Measurements from ENCODE around the gene PBX1.

Gene PBX1

GRCh38 chr1:164787834-164788231 lies 228.8 kb downstream of the PBX1 start:
- Mint-ChIP-seq H3K4me3 (no peak overlapping the region), H3K27ac (no peak overlapping the region), H3K9me3 (no peaks in the 10 kb centered on the region), H3K4me1 (peaks cover 6% of the 10 kb centered on the region), H3K36me3 (no peaks in the 10 kb centered on the region)
- DNase-seq (ENCODE audit: low spot score in 2 of 2) = no peak
- ATAC-seq = no peak

- no peaks in the 10 kb centered on the region for H3K36me3 Mint-ChIP-seq
- H3K4me1 Mint-ChIP-seq = peaks cover 6% of the 10 kb centered on the region
- H3K4me3 Mint-ChIP-seq = no peak overlapping the region
- no peak for ATAC-seq
- no peak for DNase-seq (ENCODE audit: low spot score in 2 of 2)
- no peaks in the 10 kb centered on the region for H3K9me3 Mint-ChIP-seq
- no peak overlapping the region for H3K27ac Mint-ChIP-seq
Observed at GRCh38 chr1:164790081-164790480, 231.1 kb downstream of the PBX1 start.

- Mint-ChIP-seq H3K4me1 (peaks cover 1% of the 10 kb centered on the region), H3K36me3 (no peaks in the 10 kb centered on the region)
Observed at GRCh38 chr1:164792410-164793004, 233.5 kb downstream of the PBX1 start.

GRCh38 chr1:164794356-164794755 lies 235.4 kb downstream of the PBX1 start:
- H3K9me3 Mint-ChIP-seq = no peaks in the 10 kb centered on the region
- no peak for DNase-seq (ENCODE audit: low spot score in 2 of 2)
- no peaks in the 10 kb centered on the region for H3K36me3 Mint-ChIP-seq
- ATAC-seq = no peak
- H3K4me1 Mint-ChIP-seq = no peaks in the 10 kb centered on the region
- H3K27ac Mint-ChIP-seq = no peak overlapping the region
- no peak overlapping the region for H3K4me3 Mint-ChIP-seq

More at GRCh38 chr1:164792410-164793004, 233.5 kb downstream of the PBX1 start:
- H3K9me3 Mint-ChIP-seq = no peaks in the 10 kb centered on the region
- H3K27ac Mint-ChIP-seq = no peak overlapping the region
- no peak for ATAC-seq
- no peak for DNase-seq (ENCODE audit: low spot score in 2 of 2)
- H3K4me3 Mint-ChIP-seq = no peak overlapping the region

GRCh38 chr1:164796916-164797315 lies 237.9 kb downstream of the PBX1 start:
- no peak for DNase-seq (ENCODE audit: low spot score in 2 of 2)
- Mint-ChIP-seq H3K4me3 (no peak overlapping the region), H3K27ac (no peak overlapping the region), H3K4me1 (no peaks in the 10 kb centered on the region), H3K9me3 (no peaks in the 10 kb centered on the region), H3K36me3 (no peaks in the 10 kb centered on the region)
- ATAC-seq = no peak

GRCh38 chr1:164801246-164801731 lies 242.3 kb downstream of the PBX1 start:
- Mint-ChIP-seq H3K27ac (no peak overlapping the region), H3K4me3 (no peak overlapping the region), H3K36me3 (no peaks in the 10 kb centered on the region), H3K4me1 (no peaks in the 10 kb centered on the region), H3K9me3 (no peaks in the 10 kb centered on the region)
- ATAC-seq (no peak), DNase-seq (ENCODE audit: low spot score in 2 of 2) (no peak)

- Mint-ChIP-seq H3K27ac (no peak overlapping the region), H3K9me3 (no peaks in the 10 kb centered on the region), H3K36me3 (no peaks in the 10 kb centered on the region), H3K4me1 (no peaks in the 10 kb centered on the region), H3K4me3 (no peak overlapping the region)
- ATAC-seq (no peak), DNase-seq (ENCODE audit: low spot score in 2 of 2) (no peak)
Observed at GRCh38 chr1:164801791-164802502, 243.0 kb downstream of the PBX1 start.

GRCh38 chr1:164802529-164803282 lies 243.7 kb downstream of the PBX1 start:
- DNase-seq (ENCODE audit: low spot score in 2 of 2) = no peak
- ATAC-seq = no peak
- H3K27ac Mint-ChIP-seq = no peak overlapping the region

GRCh38 chr1:164803366-164803765 lies 244.4 kb downstream of the PBX1 start:
- Mint-ChIP-seq H3K4me1 (no peaks in the 10 kb centered on the region), H3K4me3 (no peak overlapping the region), H3K9me3 (no peaks in the 10 kb centered on the region), H3K36me3 (no peaks in the 10 kb centered on the region), H3K27ac (no peak overlapping the region)
- no peak for ATAC-seq
- DNase-seq (ENCODE audit: low spot score in 2 of 2) = no peak

More at GRCh38 chr1:164802529-164803282, 243.7 kb downstream of the PBX1 start:
- no peak overlapping the region for H3K4me3 Mint-ChIP-seq
- H3K4me1 Mint-ChIP-seq = no peaks in the 10 kb centered on the region
- H3K9me3 Mint-ChIP-seq = no peaks in the 10 kb centered on the region
- H3K36me3 Mint-ChIP-seq = no peaks in the 10 kb centered on the region

- Mint-ChIP-seq H3K4me3 (no peak overlapping the region), H3K36me3 (no peaks in the 10 kb centered on the region), H3K4me1 (no peaks in the 10 kb centered on the region), H3K27ac (no peak overlapping the region), H3K9me3 (no peaks in the 10 kb centered on the region)
- no peak for DNase-seq (ENCODE audit: low spot score in 2 of 2)
- no peak for ATAC-seq
Observed at GRCh38 chr1:164804366-164804765, 245.4 kb downstream of the PBX1 start.

- Mint-ChIP-seq H3K9me3 (no peaks in the 10 kb centered on the region), H3K27ac (no peak overlapping the region), H3K4me1 (no peaks in the 10 kb centered on the region), H3K4me3 (no peak overlapping the region), H3K36me3 (no peaks in the 10 kb centered on the region)
- ATAC-seq (no peak), DNase-seq (ENCODE audit: low spot score in 2 of 2) (no peak)
Observed at GRCh38 chr1:164805399-164805798, 246.4 kb downstream of the PBX1 start.

GRCh38 chr1:164806531-164806930 lies 247.5 kb downstream of the PBX1 start:
- no peak overlapping the region for H3K4me3 Mint-ChIP-seq
- H3K4me1 Mint-ChIP-seq = no peaks in the 10 kb centered on the region
- DNase-seq (ENCODE audit: low spot score in 2 of 2) (no peak), ATAC-seq (no peak)
- H3K27ac Mint-ChIP-seq = no peak overlapping the region
- H3K36me3 Mint-ChIP-seq = no peaks in the 10 kb centered on the region
- H3K9me3 Mint-ChIP-seq = no peaks in the 10 kb centered on the region

GRCh38 chr1:164813776-164814175 lies 254.8 kb downstream of the PBX1 start:
- H3K4me3 Mint-ChIP-seq = no peak overlapping the region
- no peak for DNase-seq (ENCODE audit: low spot score in 2 of 2)
- no peak for ATAC-seq
- H3K4me1 Mint-ChIP-seq = no peaks in the 10 kb centered on the region
- no peaks in the 10 kb centered on the region for H3K9me3 Mint-ChIP-seq
- H3K27ac Mint-ChIP-seq = no peak overlapping the region
- no peaks in the 10 kb centered on the region for H3K36me3 Mint-ChIP-seq

- no peak overlapping the region for H3K4me3 Mint-ChIP-seq
- H3K27ac Mint-ChIP-seq = no peak overlapping the region
- ATAC-seq (no peak), DNase-seq (ENCODE audit: low spot score in 2 of 2) (no peak)
- no peaks in the 10 kb centered on the region for H3K4me1 Mint-ChIP-seq
- H3K36me3 Mint-ChIP-seq = no peaks in the 10 kb centered on the region
- peaks cover 5% of the 10 kb centered on the region for H3K9me3 Mint-ChIP-seq
Observed at GRCh38 chr1:164821648-164822047, 262.7 kb downstream of the PBX1 start.

GRCh38 chr1:164823486-164824279 lies 264.7 kb downstream of the PBX1 start:
- no peak overlapping the region for H3K27ac Mint-ChIP-seq
- H3K36me3 Mint-ChIP-seq = no peaks in the 10 kb centered on the region
- no peak overlapping the region for H3K4me3 Mint-ChIP-seq
- ATAC-seq = no peak
- peaks cover 5% of the 10 kb centered on the region for H3K9me3 Mint-ChIP-seq
- no peak for DNase-seq (ENCODE audit: low spot score in 2 of 2)
- no peaks in the 10 kb centered on the region for H3K4me1 Mint-ChIP-seq

Measured in stimulated activated effector memory CD8-positive, alpha-beta T cell treated with anti-CD3 and anti-CD28 coated beads, Interleukin-12 subunit alpha, Interleukin-12 subunit beta, amount 100 ng/mL, for 72 hours (primary cell).